Osteocyte (in vitro differentiated cells): ENCODE data around the gene DZIP1. TPM values are rescaled to one million over a fixed set of nuclear protein-coding genes. Genes with fewer than 3 reads are reported as not detected.

ENCODE experiments used
- DNase-seq: peaks from one replicate; pipeline ENCODE4 v3.0.0; 2021; ENCODE audit warnings: mixed read lengths; ENCODE audit not compliant: unreplicated experiment; ENCODE audit errors: extremely low spot score
- H3K27ac Mint-ChIP-seq: one replicate; pipeline ENCODE4 v1.8.0; 2021; ENCODE audit warnings: mild to moderate bottlenecking, mixed read lengths; ENCODE audit not compliant: unreplicated experiment
- H3K27me3 Mint-ChIP-seq: one replicate; pipeline ENCODE4 v1.8.0; 2021; ENCODE audit warnings: mixed read lengths; ENCODE audit not compliant: unreplicated experiment
- H3K36me3 Mint-ChIP-seq: one replicate; pipeline ENCODE4 v1.8.0; 2021; ENCODE audit warnings: mixed read lengths; ENCODE audit not compliant: unreplicated experiment
- H3K4me1 Mint-ChIP-seq: one replicate; pipeline ENCODE4 v1.8.0; 2021; ENCODE audit warnings: mixed read lengths; ENCODE audit not compliant: unreplicated experiment
- H3K4me3 Mint-ChIP-seq: one replicate; pipeline ENCODE4 v1.8.0; 2021; ENCODE audit warnings: mild to moderate bottlenecking, moderate library complexity, mixed read lengths; ENCODE audit not compliant: unreplicated experiment
- H3K9me3 Mint-ChIP-seq: one replicate; pipeline ENCODE4 v1.8.0; 2021; ENCODE audit warnings: mixed read lengths; ENCODE audit not compliant: unreplicated experiment
- total RNA-seq: library from RNA; stranded (reverse); gene quantifications from 2 replicates; pipeline ENCODE4 v1.2.1, GENCODE V29; 2021
- TF ChIP-seq, protein P1 (sequence below): fragments of 200-600 bp; sonication (generic); IDR thresholded peaks from 2 replicates; pipeline ENCODE4 v1.5.0; 2021; ENCODE audit warnings: antibody characterized with exemption, mild to moderate bottlenecking, moderate library complexity

Gene DZIP1
- total RNA-seq, 1 donor from 2014 or later = 50.8 TPM

DNA sequence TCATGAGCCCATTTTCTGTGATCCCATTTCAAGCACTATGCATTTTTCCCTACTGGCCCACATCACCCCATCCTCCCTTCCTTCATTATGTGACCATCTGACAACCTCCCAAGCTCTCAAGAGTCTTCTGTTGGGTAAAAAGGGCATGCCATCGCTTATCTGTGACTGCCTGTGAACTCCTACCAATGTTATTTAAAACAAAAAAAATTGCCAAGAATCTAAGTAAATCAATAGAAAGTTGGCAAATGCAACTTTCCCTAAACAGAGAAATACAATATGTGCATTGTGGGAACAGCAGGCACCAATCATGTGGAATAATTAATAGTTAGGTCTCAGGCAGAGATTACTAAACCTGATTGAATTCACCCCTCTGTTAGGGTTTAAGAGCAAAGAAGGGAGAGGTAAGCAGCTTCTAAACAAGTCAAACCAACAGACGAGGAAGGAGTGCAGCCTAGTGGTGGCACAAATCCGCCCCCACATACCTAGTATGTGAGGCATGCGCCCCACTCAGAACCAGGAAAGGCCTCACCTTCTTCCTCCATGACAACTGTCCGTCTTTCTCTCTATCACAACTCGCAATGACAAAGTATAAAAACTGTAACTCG is 29.8 kb downstream of the DZIP1 start:
- DNase-seq = no peak
- H3K36me3 Mint-ChIP-seq = peaks cover 44% of the 10 kb centered on the region
- no peak overlapping the region for H3K27ac Mint-ChIP-seq

DNA sequence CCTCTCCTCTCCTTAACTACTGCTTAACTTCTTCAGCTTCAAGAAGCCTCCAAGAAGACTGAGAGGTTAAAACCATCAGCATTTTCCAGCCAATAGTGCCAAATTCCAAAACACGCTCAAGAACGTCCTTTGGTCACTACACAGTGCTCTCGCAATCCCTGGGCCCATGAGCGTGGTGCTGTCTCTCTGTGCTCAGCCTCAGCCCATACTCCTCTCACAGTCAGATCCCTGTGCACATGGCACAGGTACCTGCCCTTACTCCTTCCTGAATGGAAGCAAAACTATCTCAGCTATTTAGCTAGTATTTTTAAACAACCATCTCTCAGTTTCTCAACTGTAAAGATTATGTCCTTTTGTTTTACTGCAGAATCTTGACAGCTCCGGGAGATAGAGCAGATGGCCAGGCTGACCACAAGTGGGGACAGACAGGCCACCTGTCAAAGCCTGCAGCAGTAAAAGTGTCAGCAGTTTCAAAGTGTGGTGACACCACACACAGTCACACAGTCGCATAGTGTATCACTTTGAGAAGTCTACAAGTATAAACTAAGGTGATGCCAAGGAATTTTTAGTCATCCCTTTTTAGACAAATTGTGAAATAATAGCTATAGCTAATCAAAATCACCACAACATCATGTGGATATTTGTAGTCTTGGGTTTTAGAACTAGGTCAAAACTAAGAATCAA is 35.7 kb downstream of the DZIP1 start:
- DNase-seq = no peak
- no peak overlapping the region for H3K4me3 Mint-ChIP-seq
- TF ChIP-seq, protein P1, sequence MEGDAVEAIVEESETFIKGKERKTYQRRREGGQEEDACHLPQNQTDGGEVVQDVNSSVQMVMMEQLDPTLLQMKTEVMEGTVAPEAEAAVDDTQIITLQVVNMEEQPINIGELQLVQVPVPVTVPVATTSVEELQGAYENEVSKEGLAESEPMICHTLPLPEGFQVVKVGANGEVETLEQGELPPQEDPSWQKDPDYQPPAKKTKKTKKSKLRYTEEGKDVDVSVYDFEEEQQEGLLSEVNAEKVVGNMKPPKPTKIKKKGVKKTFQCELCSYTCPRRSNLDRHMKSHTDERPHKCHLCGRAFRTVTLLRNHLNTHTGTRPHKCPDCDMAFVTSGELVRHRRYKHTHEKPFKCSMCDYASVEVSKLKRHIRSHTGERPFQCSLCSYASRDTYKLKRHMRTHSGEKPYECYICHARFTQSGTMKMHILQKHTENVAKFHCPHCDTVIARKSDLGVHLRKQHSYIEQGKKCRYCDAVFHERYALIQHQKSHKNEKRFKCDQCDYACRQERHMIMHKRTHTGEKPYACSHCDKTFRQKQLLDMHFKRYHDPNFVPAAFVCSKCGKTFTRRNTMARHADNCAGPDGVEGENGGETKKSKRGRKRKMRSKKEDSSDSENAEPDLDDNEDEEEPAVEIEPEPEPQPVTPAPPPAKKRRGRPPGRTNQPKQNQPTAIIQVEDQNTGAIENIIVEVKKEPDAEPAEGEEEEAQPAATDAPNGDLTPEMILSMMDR = no peak
- H3K9me3 Mint-ChIP-seq = no peaks in the 10 kb centered on the region
- no peaks in the 10 kb centered on the region for H3K27me3 Mint-ChIP-seq
- H3K36me3 Mint-ChIP-seq = peaks cover 40% of the 10 kb centered on the region
- H3K27ac Mint-ChIP-seq = peak overlapping the region; percentile 56
- peaks cover 30% of the 10 kb centered on the region for H3K4me1 Mint-ChIP-seq

More for the DNA sequence above, 29.8 kb downstream of the DZIP1 start:
- Mint-ChIP-seq H3K27me3 (no peaks in the 10 kb centered on the region), H3K4me1 (peaks cover 1% of the 10 kb centered on the region), H3K4me3 (no peak overlapping the region), H3K9me3 (no peaks in the 10 kb centered on the region)
- TF ChIP-seq, protein P1 = no peak

DNA sequence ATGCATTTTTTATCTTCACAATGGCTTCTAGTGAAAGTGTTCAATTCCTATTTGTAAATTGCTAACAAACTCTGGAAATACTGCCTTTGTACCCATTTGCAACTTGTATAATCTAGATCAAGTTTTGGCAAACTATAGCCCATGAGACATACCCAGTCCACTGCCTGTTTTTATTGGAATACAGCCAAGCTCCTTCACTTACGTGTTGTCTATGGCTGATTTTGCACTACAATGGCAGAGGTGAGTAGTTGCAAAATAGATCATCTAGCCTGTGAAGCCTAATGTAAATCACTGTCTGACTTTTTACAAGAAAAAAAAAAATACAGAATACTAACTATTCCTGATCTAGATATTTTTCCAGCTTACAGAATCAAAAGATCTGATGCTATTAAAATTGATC is 37.1 kb downstream of the DZIP1 start:
- no peaks in the 10 kb centered on the region for H3K27me3 Mint-ChIP-seq
- H3K9me3 Mint-ChIP-seq = no peaks in the 10 kb centered on the region
- peaks cover 48% of the 10 kb centered on the region for H3K36me3 Mint-ChIP-seq
- TF ChIP-seq, protein P1 = no peak
- no peak overlapping the region for H3K27ac Mint-ChIP-seq
- no peak overlapping the region for H3K4me3 Mint-ChIP-seq
- peaks cover 30% of the 10 kb centered on the region for H3K4me1 Mint-ChIP-seq
- DNase-seq = no peak

DNA sequence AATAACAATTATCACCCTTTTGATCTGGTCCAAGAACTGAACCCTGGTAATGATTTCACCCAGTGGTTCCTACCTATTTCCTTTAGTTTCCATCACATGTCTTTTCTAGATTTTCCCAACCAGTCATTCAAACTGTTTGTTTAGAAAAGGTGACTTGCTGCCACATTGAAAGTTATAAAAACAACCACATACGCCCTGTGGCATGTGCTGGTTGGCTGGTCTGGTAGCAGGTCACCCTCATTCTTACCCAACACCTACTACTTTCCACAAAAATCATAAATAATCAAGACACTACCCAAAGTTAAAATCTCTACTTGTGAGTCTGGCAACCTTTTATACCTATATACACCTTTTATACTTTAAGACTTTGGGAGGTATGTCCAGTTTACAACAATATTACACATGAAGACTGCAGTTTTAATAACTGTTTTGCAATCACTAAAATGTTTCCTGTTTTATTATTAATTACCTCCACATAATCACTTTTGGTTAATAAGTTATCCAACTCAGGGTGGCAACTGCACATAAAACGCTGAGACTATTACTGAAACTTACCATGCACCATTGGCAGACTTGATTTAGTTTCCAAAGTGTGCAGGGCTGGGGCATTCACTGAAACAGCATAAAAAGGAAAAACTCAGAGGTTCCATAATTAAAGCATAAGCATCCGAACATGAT is 38.9 kb downstream of the DZIP1 start:
- no peak for DNase-seq
- TF ChIP-seq, protein P1 = no peak
- H3K36me3 Mint-ChIP-seq = peaks cover 51% of the 10 kb centered on the region
- no peaks in the 10 kb centered on the region for H3K9me3 Mint-ChIP-seq
- H3K27ac Mint-ChIP-seq = no peak overlapping the region
- H3K4me3 Mint-ChIP-seq = no peak overlapping the region
- H3K27me3 Mint-ChIP-seq = no peaks in the 10 kb centered on the region
- H3K4me1 Mint-ChIP-seq = peaks cover 30% of the 10 kb centered on the region

DNA sequence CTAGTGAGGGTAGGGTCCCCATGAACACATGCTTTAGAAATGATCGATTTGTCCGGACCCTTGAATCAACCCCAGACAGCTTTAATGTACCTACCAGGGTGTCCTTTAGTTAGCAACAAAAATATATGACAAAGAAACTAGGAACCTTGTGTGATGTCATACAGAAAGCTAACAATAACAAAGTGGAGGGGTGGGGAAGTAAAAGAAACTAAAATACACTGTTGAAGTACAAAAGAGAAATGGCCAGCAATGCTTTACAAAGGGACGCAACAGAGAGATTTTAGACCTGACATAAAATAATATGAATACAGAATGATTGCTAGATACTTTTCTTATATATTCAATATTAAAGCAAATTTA is 40.0 kb downstream of the DZIP1 start:
- no peaks in the 10 kb centered on the region for H3K9me3 Mint-ChIP-seq
- H3K4me3 Mint-ChIP-seq = no peak overlapping the region
- DNase-seq = no peak
- H3K4me1 Mint-ChIP-seq = peaks cover 27% of the 10 kb centered on the region
- TF ChIP-seq, protein P1 = no peak
- H3K36me3 Mint-ChIP-seq = peaks cover 51% of the 10 kb centered on the region
- H3K27me3 Mint-ChIP-seq = no peaks in the 10 kb centered on the region
- no peak overlapping the region for H3K27ac Mint-ChIP-seq
